ENCODE data around the gene RPL35. TPM values are rescaled to one million over a fixed set of nuclear protein-coding genes. Genes with fewer than 3 reads are reported as not detected.

Gene RPL35
- total and polyA plus RNA-seq, 2 of the 8 experiments (the other 6 are each of a cell fraction or from before 2014, with no cell fraction given), result 1,831 to 2,448 TPM

- TF ChIP-seq CTCF (IDR thresholded peaks at IDR 0.05; ENCODE audit: control extremely low read depth in 1 of 3, insufficient read depth in 1 of 3, low read depth in 1 of 3, low read length in 3 of 3), result no peak
- TF ChIP-seq YY1 (IDR thresholded peaks at IDR 0.05; ENCODE audit: low read depth, low read length), result no peak
- no peak for TF ChIP-seq SUZ12 (IDR thresholded peaks at IDR 0.05; ENCODE audit: low read length)
- TF ChIP-seq, protein P1, sequence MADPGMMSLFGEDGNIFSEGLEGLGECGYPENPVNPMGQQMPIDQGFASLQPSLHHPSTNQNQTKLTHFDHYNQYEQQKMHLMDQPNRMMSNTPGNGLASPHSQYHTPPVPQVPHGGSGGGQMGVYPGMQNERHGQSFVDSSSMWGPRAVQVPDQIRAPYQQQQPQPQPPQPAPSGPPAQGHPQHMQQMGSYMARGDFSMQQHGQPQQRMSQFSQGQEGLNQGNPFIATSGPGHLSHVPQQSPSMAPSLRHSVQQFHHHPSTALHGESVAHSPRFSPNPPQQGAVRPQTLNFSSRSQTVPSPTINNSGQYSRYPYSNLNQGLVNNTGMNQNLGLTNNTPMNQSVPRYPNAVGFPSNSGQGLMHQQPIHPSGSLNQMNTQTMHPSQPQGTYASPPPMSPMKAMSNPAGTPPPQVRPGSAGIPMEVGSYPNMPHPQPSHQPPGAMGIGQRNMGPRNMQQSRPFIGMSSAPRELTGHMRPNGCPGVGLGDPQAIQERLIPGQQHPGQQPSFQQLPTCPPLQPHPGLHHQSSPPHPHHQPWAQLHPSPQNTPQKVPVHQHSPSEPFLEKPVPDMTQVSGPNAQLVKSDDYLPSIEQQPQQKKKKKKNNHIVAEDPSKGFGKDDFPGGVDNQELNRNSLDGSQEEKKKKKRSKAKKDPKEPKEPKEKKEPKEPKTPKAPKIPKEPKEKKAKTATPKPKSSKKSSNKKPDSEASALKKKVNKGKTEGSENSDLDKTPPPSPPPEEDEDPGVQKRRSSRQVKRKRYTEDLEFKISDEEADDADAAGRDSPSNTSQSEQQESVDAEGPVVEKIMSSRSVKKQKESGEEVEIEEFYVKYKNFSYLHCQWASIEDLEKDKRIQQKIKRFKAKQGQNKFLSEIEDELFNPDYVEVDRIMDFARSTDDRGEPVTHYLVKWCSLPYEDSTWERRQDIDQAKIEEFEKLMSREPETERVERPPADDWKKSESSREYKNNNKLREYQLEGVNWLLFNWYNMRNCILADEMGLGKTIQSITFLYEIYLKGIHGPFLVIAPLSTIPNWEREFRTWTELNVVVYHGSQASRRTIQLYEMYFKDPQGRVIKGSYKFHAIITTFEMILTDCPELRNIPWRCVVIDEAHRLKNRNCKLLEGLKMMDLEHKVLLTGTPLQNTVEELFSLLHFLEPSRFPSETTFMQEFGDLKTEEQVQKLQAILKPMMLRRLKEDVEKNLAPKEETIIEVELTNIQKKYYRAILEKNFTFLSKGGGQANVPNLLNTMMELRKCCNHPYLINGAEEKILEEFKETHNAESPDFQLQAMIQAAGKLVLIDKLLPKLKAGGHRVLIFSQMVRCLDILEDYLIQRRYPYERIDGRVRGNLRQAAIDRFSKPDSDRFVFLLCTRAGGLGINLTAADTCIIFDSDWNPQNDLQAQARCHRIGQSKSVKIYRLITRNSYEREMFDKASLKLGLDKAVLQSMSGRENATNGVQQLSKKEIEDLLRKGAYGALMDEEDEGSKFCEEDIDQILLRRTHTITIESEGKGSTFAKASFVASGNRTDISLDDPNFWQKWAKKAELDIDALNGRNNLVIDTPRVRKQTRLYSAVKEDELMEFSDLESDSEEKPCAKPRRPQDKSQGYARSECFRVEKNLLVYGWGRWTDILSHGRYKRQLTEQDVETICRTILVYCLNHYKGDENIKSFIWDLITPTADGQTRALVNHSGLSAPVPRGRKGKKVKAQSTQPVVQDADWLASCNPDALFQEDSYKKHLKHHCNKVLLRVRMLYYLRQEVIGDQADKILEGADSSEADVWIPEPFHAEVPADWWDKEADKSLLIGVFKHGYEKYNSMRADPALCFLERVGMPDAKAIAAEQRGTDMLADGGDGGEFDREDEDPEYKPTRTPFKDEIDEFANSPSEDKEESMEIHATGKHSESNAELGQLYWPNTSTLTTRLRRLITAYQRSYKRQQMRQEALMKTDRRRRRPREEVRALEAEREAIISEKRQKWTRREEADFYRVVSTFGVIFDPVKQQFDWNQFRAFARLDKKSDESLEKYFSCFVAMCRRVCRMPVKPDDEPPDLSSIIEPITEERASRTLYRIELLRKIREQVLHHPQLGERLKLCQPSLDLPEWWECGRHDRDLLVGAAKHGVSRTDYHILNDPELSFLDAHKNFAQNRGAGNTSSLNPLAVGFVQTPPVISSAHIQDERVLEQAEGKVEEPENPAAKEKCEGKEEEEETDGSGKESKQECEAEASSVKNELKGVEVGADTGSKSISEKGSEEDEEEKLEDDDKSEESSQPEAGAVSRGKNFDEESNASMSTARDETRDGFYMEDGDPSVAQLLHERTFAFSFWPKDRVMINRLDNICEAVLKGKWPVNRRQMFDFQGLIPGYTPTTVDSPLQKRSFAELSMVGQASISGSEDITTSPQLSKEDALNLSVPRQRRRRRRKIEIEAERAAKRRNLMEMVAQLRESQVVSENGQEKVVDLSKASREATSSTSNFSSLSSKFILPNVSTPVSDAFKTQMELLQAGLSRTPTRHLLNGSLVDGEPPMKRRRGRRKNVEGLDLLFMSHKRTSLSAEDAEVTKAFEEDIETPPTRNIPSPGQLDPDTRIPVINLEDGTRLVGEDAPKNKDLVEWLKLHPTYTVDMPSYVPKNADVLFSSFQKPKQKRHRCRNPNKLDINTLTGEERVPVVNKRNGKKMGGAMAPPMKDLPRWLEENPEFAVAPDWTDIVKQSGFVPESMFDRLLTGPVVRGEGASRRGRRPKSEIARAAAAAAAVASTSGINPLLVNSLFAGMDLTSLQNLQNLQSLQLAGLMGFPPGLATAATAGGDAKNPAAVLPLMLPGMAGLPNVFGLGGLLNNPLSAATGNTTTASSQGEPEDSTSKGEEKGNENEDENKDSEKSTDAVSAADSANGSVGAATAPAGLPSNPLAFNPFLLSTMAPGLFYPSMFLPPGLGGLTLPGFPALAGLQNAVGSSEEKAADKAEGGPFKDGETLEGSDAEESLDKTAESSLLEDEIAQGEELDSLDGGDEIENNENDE (IDR thresholded peaks at IDR 0.05; ENCODE audit: insufficient replicate concordance, low read length), result no peak
- TF ChIP-seq BCL11A (IDR thresholded peaks at IDR 0.05; ENCODE audit: low read depth in 2 of 2, low read length in 2 of 2), result no peak
- no peak for TF ChIP-seq SAP30 (IDR thresholded peaks at IDR 0.05; ENCODE audit: insufficient read depth, insufficient replicate concordance, low read length)
- TF ChIP-seq RBBP5 (IDR thresholded peaks at IDR 0.05; ENCODE audit: borderline replicate concordance, low read depth, low read length), result no peak
Measured at GRCh38 chr9:124813501-124814163, 48.1 kb downstream of the RPL35 start (continued).
